Measurements from ENCODE around the gene PTPRG. TPM values are rescaled to one million over a fixed set of nuclear protein-coding genes. Genes with fewer than 3 reads are reported as not detected.

The PTPRG gene
- total RNA-seq, 3 donors from 2014 or later (not counting 1 experiment from before 2014, with no cell fraction given) = 1.0 to 2.9 (median 2.5) TPM

DNA sequence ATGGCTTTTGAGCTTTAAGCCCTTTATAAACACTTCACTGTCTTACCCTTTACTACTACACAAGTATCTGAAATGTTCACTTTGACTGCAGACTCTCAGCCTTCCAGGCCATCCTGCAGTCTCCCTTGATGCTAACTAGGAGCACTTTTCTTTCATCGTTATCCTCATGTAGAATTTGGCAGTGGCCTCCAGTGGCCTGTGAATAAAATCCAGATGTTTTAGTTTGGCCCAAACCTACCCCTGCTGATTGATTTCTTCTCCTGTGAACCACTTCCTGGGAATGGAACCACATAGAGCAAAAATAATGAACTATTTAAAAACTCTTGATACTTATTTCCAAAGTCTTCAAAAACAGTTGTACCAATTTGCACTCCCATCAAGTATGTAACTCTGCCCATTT lies 540.1 kb downstream of the PTPRG start:
- TF ChIP-seq, protein P1, sequence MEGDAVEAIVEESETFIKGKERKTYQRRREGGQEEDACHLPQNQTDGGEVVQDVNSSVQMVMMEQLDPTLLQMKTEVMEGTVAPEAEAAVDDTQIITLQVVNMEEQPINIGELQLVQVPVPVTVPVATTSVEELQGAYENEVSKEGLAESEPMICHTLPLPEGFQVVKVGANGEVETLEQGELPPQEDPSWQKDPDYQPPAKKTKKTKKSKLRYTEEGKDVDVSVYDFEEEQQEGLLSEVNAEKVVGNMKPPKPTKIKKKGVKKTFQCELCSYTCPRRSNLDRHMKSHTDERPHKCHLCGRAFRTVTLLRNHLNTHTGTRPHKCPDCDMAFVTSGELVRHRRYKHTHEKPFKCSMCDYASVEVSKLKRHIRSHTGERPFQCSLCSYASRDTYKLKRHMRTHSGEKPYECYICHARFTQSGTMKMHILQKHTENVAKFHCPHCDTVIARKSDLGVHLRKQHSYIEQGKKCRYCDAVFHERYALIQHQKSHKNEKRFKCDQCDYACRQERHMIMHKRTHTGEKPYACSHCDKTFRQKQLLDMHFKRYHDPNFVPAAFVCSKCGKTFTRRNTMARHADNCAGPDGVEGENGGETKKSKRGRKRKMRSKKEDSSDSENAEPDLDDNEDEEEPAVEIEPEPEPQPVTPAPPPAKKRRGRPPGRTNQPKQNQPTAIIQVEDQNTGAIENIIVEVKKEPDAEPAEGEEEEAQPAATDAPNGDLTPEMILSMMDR (IDR thresholded peaks at IDR 0.05) = no peak
- H3K4me1 Mint-ChIP-seq = no peaks in the 10 kb centered on the region
- DNase-seq = no peak
- ATAC-seq = no peak
- H3K27me3 ChIP-seq (ENCODE audit: control insufficient read depth, insufficient read depth, low read length) = no peaks in the 10 kb centered on the region
- no peak overlapping the region for H3K4me3 Mint-ChIP-seq
- H3K27ac Mint-ChIP-seq = no peak overlapping the region
- 92% methylated on average over 1 of the region's 1 CpG for WGBS (ENCODE audit: insufficient coverage)
- H3K36me3 ChIP-seq (ENCODE audit: control insufficient read depth, insufficient read depth, low read length) = no peaks in the 10 kb centered on the region
- no peaks in the 10 kb centered on the region for H3K27me3 Mint-ChIP-seq (ENCODE audit: low read depth in 2 of 2)
- H3K4me1 ChIP-seq (ENCODE audit: control insufficient read depth, insufficient read depth, low read length) = no peaks in the 10 kb centered on the region
- H3K4me3 ChIP-seq (ENCODE audit: low read length) = no peak overlapping the region
- H3K36me3 Mint-ChIP-seq = no peaks in the 10 kb centered on the region
- H3K9me3 ChIP-seq (ENCODE audit: control insufficient read depth, insufficient read depth, low read length) = no peaks in the 10 kb centered on the region
- H3K9me3 Mint-ChIP-seq = peaks cover 0 to 2% of the 10 kb centered on the region in 2 donors
- intact Hi-C loops (cut with micrococcal nuclease) = no loop called here
- no peak overlapping the region for H3K27ac ChIP-seq (ENCODE audit: low read length)

GRCh38 chr3:62103531-62103930 lies 542.2 kb downstream of the PTPRG start:
- Histone ChIP-seq H3K36me3 (ENCODE audit: control insufficient read depth, insufficient read depth, low read length) (no peaks in the 10 kb centered on the region), H3K4me1 (ENCODE audit: control insufficient read depth, insufficient read depth, low read length) (no peaks in the 10 kb centered on the region), H3K27me3 (ENCODE audit: control insufficient read depth, insufficient read depth, low read length) (no peaks in the 10 kb centered on the region), H3K9me3 (ENCODE audit: control insufficient read depth, insufficient read depth, low read length) (no peaks in the 10 kb centered on the region), H3K4me3 (ENCODE audit: low read length) (no peak overlapping the region), H3K27ac (ENCODE audit: low read length) (no peak overlapping the region)
- Mint-ChIP-seq H3K9me3 (peaks cover 2% of the 10 kb centered on the region in 2 donors), H3K27ac (no peak overlapping the region), H3K36me3 (no peaks in the 10 kb centered on the region), H3K4me3 (no peak overlapping the region), H3K27me3 (ENCODE audit: low read depth in 2 of 2) (no peaks in the 10 kb centered on the region), H3K4me1 (no peaks in the 10 kb centered on the region)
- 47% methylated on average over 3 of the region's 3 CpGs for WGBS (ENCODE audit: insufficient coverage)
- TF ChIP-seq, protein P1 (IDR thresholded peaks at IDR 0.05) = no peak
- DNase-seq (no peak), ATAC-seq (no peak)
- intact Hi-C loops (cut with micrococcal nuclease) = no loop called here

DNA sequence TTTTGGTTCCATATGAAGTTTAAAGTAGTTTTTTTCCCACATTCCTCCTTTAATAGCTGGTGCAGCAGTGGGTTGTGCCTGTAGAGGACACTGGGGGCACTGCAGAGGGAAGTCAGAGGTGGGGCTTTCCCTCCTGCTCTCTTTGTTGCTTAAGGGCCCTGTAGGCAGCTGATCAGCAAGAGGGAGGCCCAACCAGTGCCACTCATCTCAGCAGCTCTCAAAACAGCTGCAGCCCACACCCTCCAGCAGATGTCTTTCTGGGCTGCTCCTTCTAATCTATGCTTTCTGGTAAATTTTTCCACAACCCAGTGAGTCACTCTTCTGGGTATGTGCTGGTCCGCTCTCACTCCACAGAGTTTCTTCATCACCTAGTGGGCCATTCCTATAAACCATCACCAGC lies 548.2 kb downstream of the PTPRG start:
- no peaks in the 10 kb centered on the region for H3K27me3 ChIP-seq (ENCODE audit: control insufficient read depth, insufficient read depth, low read length)
- H3K36me3 Mint-ChIP-seq = peaks cover 10% of the 10 kb centered on the region
- 90% methylated on average over 1 of the region's 1 CpG for WGBS (ENCODE audit: insufficient coverage)
- H3K4me3 ChIP-seq (ENCODE audit: low read length) = no peak overlapping the region
- H3K27ac ChIP-seq (ENCODE audit: low read length) = no peak overlapping the region
- H3K27me3 Mint-ChIP-seq (ENCODE audit: low read depth in 2 of 2) = no peaks in the 10 kb centered on the region
- H3K4me1 ChIP-seq (ENCODE audit: control insufficient read depth, insufficient read depth, low read length) = no peaks in the 10 kb centered on the region
- no peaks in the 10 kb centered on the region for H3K4me1 Mint-ChIP-seq
- TF ChIP-seq, protein P1 (IDR thresholded peaks at IDR 0.05) = no peak
- no peak overlapping the region for H3K4me3 Mint-ChIP-seq
- H3K36me3 ChIP-seq (ENCODE audit: control insufficient read depth, insufficient read depth, low read length) = no peaks in the 10 kb centered on the region
- ATAC-seq (no peak), DNase-seq (no peak)
- intact Hi-C loops (cut with micrococcal nuclease) = no loop called here
- H3K9me3 Mint-ChIP-seq = peaks cover 2% of the 10 kb centered on the region in 2 donors
- H3K9me3 ChIP-seq (ENCODE audit: control insufficient read depth, insufficient read depth, low read length) = no peaks in the 10 kb centered on the region
- H3K27ac Mint-ChIP-seq = no peak overlapping the region

DNA sequence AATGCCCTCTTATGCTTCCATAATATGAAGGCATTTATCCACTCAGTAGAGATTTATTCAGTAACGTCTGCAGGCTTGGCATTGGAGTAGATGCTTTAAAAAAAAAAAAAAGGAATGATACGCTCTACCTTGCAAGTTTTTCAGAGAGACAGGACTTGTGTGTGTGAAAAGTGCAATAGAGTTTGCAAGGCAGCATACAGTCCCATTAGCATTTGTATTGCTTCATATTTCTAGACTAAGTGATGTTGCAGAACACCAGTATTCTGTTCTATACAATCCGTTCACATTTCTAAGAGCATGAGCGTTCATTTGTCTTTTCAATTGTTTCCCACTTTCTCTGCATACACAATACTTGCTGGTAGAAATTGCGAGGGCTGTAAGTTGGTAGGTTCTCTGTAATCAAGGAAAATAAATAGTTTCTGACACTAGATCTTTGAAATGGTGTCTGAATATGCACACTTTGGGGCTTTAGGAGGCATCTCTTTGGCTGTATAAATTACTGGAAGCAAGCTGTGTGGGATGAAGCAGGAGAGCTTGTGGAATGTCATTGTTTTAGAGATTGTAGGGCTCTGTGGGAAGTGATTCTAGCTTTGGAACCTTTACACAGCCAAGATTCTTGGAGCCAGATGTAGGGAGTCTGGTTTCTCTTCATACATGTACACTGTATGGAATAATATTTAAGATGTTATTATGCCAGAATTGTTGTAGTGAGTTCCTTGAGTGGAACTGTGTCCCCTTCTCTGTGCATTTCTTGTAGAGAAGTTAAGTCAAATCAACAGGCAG lies 549.3 kb downstream of the PTPRG start:
- H3K36me3 ChIP-seq (ENCODE audit: control insufficient read depth, insufficient read depth, low read length) = no peaks in the 10 kb centered on the region
- no peak for ATAC-seq
- Mint-ChIP-seq H3K27me3 (ENCODE audit: low read depth in 2 of 2) (no peaks in the 10 kb centered on the region), H3K4me3 (no peak overlapping the region), H3K4me1 (no peaks in the 10 kb centered on the region), H3K27ac (no peak overlapping the region), H3K36me3 (peaks cover 10% of the 10 kb centered on the region), H3K9me3 (peaks cover 2% of the 10 kb centered on the region in 2 donors)
- no peak overlapping the region for H3K27ac ChIP-seq (ENCODE audit: low read length)
- intact Hi-C loops (cut with micrococcal nuclease) = no loop called here
- DNase-seq = no peak
- no peaks in the 10 kb centered on the region for H3K27me3 ChIP-seq (ENCODE audit: control insufficient read depth, insufficient read depth, low read length)
- TF ChIP-seq, protein P1 (IDR thresholded peaks at IDR 0.05) = no peak
- no peak overlapping the region for H3K4me3 ChIP-seq (ENCODE audit: low read length)
- no peaks in the 10 kb centered on the region for H3K9me3 ChIP-seq (ENCODE audit: control insufficient read depth, insufficient read depth, low read length)
- H3K4me1 ChIP-seq (ENCODE audit: control insufficient read depth, insufficient read depth, low read length) = no peaks in the 10 kb centered on the region
- 85% methylated on average over 5 of the region's 5 CpGs for WGBS (ENCODE audit: insufficient coverage)

All from natural killer cell (primary cell).